GM19397 (cell line): Measurements from ENCODE around the gene NUAK1.
"Not testable (repeated sequence)": the region's sequence is repeated elsewhere in the genome, so short reads cannot be mapped to it uniquely, and the experiment has no call there.

Experiments used
- ATAC-seq: cut with Tn5 transposase; IDR thresholded peaks from one replicate; pipeline ENCODE4 v1.9.1; 2021; ENCODE audit warnings: mild to moderate bottlenecking, moderate library complexity; ENCODE audit not compliant: unreplicated experiment

NUAK1 gene

GRCh38 chr12:106147956-106148355 lies 9.2 kb upstream of the NUAK1 start:
- ATAC-seq, result no peak

GRCh38 chr12:106146987-106147386 lies 8.2 kb upstream of the NUAK1 start:
- no peak for ATAC-seq

- no peak for ATAC-seq
Measured at GRCh38 chr12:106145539-106146447, 7.0 kb upstream of the NUAK1 start.

- no peak for ATAC-seq
Measured at GRCh38 chr12:106144847-106145246, 6.1 kb upstream of the NUAK1 start.

DNA sequence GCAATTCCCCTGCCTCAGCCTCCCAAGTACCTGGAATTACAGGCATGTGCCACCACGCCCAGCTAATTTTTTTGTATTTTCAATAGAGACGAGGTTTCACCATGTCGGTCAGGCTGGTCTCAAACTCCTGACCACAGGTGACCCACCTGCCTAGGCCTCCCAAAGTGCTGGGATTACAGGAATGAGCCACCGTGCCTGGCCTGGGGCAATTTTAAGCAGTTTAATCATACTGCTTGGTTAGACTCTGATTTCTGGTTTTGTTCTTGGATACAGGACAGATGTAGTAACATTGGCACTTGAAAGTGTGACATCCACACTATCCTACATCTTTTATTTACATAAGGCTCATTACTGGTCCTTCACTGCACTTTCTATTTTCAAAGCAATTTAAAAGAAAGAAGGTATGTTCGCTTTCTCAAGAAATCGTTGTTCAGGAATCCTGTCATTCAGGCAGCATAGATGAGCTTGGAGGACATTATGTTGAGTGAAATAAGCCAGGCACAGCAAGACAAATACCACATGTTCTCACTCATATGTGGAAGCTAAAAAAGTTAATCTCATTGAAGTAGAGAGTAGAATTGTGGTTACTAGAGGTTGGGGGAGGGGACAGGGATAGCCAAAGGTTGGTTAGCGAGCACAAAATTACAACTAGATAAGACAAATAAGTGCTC lies 4.0 kb upstream of the NUAK1 start:
- ATAC-seq, result no peak

- not testable (repeated sequence) for ATAC-seq
Measured at GRCh38 chr12:106141920-106142319, 3.2 kb upstream of the NUAK1 start.

GRCh38 chr12:106141452-106141851 lies 2.7 kb upstream of the NUAK1 start:
- no peak for ATAC-seq

- no peak for ATAC-seq
Measured at GRCh38 chr12:106141003-106141402, 2.2 kb upstream of the NUAK1 start.

DNA sequence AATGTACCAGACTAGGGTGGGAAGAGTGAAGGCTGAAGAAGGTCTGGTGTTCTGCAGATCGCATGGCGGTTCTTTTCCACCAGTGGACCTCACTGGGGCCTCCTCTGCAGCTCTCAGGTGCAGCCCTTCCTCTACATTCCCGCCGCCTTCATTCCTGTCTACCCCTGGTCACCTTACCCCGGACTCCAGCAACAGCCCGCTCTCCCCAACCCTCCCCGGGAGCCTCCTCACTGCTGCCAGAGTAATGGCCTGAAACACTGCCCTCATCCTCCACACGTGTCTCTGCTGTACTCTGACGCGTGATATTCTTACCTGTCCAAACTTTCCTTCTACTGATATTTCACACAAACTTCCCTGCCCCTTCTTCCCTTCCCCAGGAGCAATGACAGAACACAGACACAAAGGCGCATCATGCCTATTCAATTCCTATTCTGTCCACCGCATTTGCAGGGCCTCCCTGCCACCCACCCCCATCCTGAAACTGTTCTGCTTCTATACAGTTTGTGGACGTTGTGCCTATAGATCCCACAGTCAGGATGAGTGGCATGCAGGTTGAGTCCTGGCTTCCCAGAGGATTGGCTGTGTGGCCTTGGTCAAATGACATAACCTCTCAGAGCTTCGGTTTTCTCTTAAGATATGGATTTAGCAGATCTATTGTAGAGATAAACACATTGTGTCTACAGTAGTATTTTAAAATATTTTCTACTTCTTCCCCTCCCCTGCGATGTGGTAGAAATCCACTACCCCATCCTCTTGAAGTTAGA lies 1.7 kb upstream of the NUAK1 start:
- no peak for ATAC-seq

DNA sequence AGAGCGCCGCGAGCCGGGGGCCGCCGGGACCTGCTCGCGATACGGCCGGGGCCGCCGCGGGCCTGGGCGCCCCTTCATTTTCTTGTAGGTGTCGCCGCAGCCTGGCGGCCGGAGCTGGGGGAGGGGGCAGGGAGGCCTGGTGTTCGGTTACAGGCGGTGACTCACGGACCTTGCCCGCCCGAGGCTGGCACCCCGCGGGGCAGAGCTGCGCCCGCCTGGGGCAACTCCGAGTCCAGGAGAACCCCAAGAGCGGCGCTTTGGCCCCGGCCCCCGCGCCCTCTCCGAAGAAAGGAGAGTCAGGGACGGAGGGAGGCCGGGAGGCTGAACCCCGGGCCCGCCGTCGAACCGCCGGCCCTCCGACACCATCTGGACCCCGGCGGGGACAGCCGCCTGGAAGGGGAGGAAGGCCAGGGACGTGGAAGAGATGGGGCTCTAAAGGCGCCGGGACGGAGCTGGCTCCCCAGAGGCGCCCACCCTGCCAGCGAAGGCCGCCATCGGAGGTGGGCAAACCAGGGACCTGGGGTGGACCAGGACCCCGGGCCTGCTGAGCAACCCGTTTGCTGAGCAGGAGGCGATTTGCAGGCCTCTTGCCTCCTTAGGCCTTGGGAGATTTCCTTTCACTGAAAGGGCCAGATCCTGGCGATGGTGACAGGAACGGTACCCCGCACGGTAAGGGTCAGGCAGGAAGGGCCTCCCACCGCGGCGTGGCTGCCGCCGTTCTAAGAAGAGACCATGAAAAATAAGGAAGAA lies 843 bp upstream of the NUAK1 start:
- ATAC-seq, result no peak

GRCh38 chr12:106138357-106138632 lies 459 bp downstream of the NUAK1 start:
- ATAC-seq, result no peak

DNA sequence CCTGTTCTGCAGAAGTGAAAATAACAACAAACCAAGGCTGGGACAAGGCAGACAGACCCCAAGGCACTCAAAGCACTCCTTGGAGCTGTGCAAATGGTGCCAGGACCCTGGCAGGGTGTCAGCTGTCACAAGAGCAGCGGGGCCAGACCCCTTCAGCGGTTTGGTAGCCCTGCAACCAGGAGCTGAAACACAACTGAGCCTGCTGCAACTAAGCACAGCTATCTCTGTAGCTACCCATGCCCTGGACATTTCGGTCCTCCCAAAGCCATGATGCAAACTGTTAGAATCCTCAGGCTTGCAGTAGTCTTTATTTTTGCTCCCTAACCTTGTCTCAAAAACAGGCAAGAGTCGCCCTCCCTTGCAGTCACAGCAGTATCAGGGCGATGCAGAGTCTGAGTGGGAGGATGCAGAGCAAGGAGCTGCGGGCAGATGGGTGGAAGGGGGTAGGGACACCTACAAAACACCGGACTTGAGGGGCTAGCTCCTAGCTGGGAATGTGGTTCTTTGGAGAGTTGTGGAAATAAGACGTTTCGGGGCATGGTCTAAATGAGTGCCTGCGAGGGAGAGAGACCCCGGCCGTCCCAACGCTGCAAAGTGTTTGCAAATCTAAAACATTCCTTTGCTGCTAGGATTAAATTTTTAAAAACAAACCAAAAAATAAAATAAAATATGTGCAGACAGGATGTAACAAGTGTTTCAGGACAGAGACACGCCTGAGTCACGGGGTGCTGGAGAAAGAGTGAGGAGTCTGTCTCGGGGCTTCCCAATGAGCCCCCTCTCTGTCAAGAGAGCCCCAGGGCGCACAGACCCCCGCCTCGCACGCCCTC lies 1.0 kb downstream of the NUAK1 start:
- no peak for ATAC-seq

DNA sequence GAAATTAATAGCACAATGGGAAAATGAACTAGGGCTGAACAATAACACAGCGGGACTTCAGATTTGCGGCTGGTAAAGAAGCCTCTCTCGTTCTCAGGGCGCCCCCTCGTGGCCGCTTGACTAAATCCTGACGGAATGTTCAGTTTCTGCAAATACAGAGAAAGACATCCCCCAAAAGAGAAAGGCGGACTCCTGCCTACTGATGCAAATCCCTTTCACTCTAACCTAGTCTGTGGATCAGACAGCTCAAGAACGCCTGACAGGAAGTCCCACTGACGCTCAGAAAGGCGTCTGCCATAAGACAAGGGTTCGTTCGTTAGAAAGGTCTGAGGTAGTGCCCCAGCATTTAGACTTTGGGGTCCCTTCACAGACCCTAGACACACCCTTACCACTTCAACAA lies 2.5 kb downstream of the NUAK1 start:
- no peak for ATAC-seq

GRCh38 chr12:106135781-106136180 lies 3.0 kb downstream of the NUAK1 start:
- no peak for ATAC-seq

- no peak for ATAC-seq
Measured at GRCh38 chr12:106135075-106135474, 3.7 kb downstream of the NUAK1 start.

DNA sequence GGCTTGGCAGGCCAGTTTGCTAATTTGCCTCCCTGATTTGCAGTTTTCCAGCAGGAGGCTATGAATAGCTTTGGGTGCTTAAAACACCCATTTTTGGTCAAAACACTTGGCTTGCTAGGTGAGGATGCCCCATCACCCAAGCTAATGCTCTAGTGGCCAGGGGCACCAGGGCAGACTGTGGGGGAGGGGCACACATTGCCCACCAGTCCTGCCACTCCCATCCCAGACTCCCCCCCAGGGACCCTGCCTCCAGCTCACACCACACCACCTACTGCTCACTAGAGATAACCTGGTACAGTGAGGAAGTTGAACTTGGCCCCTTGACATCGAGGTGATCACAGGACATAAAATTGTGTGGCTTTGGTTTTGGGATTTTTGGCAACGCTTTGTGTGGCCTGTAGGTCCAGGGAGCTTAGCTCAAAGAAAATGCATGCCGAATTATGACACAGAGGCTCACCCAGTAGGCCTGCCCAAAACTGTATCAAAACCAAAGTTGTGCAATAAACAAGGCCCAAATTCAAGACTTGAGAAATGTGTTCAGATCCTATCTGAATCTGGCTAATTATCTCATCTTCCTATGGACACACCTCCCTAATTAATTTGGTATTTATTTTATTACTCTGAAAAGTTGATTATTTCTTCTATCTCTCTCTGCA lies 4.3 kb downstream of the NUAK1 start:
- ATAC-seq, result no peak

GRCh38 chr12:106133136-106134087 lies 5.3 kb downstream of the NUAK1 start:
- no peak for ATAC-seq
